NT2/D1 (cell line): ENCODE results near the gene PDXDC1.
"Not testable (repeated sequence)": the region's sequence is repeated elsewhere in the genome, so short reads cannot be mapped to it uniquely, and the experiment has no call there.

ENCODE experiments used
- DNase-seq: peaks from one replicate; pipeline ENCODE4 v3.0.0-alpha.2; 2011; ENCODE audit warnings: low read depth, low spot score
- H3K27me3 ChIP-seq: 2 replicates; pipeline ENCODE4 v1.6.0; 2011; ENCODE audit warnings: mild to moderate bottlenecking; ENCODE audit not compliant: insufficient read length, insufficient read depth
- H3K36me3 ChIP-seq: 2 replicates; pipeline ENCODE4 v1.6.1; 2011; ENCODE audit warnings: mild to moderate bottlenecking, low read length, mixed read lengths; ENCODE audit not compliant: insufficient read depth, insufficient read length
- H3K4me1 ChIP-seq: 2 replicates; pipeline ENCODE4 v1.5.1; 2011; ENCODE audit not compliant: insufficient read depth, insufficient read length
- H3K4me3 ChIP-seq: 2 replicates; pipeline ENCODE4 v1.5.1; 2011; ENCODE audit warnings: low read depth; ENCODE audit not compliant: insufficient read length
- H3K9ac ChIP-seq: 2 replicates; pipeline ENCODE4 v1.6.0; 2011; ENCODE audit warnings: low read depth; ENCODE audit not compliant: insufficient read length
- H3K9me3 ChIP-seq: 2 replicates; pipeline ENCODE4 v1.5.1; 2011; ENCODE audit warnings: mild to moderate bottlenecking, low read length; ENCODE audit not compliant: insufficient read depth

Gene PDXDC1

DNA sequence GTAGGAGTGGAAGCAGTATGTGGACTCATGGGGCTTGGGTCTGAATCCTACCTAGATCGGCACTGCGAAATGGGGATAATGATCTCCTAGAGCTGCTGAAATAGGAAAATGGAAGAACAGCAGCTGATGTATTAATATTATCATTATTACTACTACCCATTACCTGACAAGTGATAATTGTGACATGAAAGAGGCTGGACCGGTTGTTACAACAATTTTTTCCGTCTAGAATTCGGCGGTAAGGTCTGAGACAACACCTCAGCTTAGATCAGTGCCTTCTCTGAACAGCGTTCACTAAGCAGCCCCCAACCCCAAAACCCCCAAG lies 533 bp upstream of the PDXDC1 start:
- not testable (repeated sequence) for H3K27me3 ChIP-seq, H3K36me3 ChIP-seq, H3K9me3 ChIP-seq, H3K4me1 ChIP-seq
- peak; percentile 47 for DNase-seq
- peak overlapping the region; percentile 92 for H3K9ac ChIP-seq
- H3K4me3 ChIP-seq: peak overlapping the region; percentile 99

- H3K9me3 ChIP-seq: not testable (repeated sequence)
- H3K4me3 ChIP-seq: peak overlapping the region; percentile 99
These were observed 780 bp downstream of the PDXDC1 start for GRCh38 chr16:14975418-14976194.

DNA sequence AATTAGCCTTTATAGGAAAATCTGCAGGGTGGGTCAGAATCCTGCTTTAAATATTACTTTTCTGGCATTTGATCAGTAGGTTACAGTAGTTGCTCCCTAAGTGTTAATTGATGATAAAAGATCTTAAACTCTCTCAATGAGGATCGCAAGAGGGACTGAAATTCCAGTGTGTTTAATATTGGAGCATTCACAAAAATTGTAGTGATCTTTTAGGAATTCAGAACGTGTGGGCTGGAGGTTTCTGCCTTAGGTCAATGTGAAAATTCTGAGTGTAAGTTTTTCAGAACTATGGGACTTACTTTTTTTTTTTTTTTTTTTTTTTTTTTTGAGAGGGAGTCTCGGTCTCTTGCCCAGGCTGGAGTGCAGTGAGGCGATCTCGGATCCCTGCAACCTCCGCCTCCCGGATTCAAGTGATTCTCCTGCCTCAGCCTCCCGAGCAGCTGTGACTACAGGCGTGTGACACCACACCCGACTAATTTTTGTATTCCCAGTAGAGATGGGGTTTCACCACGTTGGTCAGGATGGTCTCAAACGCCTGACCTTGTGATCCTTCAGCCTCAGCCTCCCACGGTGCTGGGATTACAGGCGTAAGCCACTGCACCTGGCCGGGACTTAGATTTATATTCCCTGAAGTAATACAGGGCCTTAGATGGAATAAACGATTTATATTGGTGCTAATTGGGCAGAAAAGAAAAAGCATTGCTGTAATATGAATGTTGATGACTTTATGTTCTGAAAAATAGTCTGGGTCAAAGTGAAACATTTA lies 2.3 kb downstream of the PDXDC1 start:
- H3K9me3 ChIP-seq, H3K36me3 ChIP-seq, H3K4me1 ChIP-seq, H3K9ac ChIP-seq, DNase-seq, H3K4me3 ChIP-seq, H3K27me3 ChIP-seq: not testable (repeated sequence)

More at GRCh38 chr16:14975418-14976194, 780 bp downstream of the PDXDC1 start:
- H3K36me3 ChIP-seq, DNase-seq, H3K27me3 ChIP-seq, H3K4me1 ChIP-seq: not testable (repeated sequence)
- H3K9ac ChIP-seq: peak overlapping the region; percentile 92

DNA sequence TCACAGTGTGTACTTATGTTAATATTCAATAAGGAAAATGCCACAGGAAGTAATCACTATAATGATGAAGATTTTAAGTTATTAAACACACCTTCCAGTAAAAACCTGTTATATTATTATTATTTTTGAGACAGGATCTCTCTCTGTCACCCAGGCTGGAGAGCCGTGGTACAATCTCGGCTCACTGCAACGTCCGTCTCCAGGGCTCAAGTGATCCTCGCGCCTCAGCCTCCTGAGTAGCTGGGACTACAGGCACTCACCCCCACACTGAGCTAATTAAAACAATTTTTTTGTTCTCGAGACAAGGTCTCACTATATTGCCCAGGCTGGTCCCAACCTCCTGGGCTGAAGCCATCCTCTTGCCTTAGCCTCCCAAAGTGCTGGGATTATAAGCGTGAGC lies 3.5 kb downstream of the PDXDC1 start:
- H3K27me3 ChIP-seq, H3K36me3 ChIP-seq, H3K4me1 ChIP-seq, DNase-seq, H3K9me3 ChIP-seq, H3K9ac ChIP-seq, H3K4me3 ChIP-seq: not testable (repeated sequence)

DNA sequence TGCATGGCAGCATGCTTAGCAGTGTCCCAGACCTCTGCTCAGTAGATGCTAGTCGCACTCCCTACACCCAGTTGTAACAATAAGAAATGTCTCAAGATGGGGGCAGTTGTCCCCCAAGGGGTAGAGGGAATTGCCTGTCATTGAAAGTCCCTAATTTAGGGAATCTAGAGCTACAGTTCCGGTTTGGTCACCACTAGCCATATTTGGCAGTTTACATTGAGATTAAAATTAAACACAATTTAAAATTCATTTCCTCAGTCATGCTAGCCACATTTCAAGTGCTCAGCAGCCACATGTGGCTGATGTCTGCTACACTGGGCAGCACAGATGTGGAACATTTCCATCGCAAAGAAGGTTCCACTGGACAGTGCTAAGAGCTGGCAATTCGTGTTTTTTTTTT lies 4.1 kb downstream of the PDXDC1 start:
- H3K4me1 ChIP-seq, H3K4me3 ChIP-seq, H3K27me3 ChIP-seq, H3K9ac ChIP-seq, DNase-seq, H3K9me3 ChIP-seq, H3K36me3 ChIP-seq: not testable (repeated sequence)

DNA sequence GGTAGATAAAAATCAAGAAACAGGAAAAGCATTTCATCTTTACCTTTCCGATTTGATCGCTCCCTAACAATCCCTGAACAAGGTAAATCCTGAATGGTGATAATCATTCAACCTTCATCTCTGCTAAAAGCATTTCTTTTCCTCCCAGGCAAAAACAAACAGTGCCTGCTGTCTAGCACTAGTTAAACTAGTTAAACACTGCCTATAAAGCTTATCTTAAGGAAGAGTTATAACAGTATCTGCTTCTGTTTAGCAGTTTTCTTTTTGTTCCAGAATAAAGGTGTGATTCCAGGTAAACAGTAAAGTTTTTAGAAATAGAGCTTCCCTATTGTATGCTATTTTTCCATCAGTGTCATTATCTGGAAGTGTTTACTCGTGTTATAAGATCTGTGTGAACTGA lies 6.4 kb downstream of the PDXDC1 start:
- not testable (repeated sequence) for H3K9ac ChIP-seq, H3K27me3 ChIP-seq, H3K4me1 ChIP-seq, H3K9me3 ChIP-seq, DNase-seq, H3K4me3 ChIP-seq
- peaks cover 14% of the 10 kb centered on the region for H3K36me3 ChIP-seq

DNA sequence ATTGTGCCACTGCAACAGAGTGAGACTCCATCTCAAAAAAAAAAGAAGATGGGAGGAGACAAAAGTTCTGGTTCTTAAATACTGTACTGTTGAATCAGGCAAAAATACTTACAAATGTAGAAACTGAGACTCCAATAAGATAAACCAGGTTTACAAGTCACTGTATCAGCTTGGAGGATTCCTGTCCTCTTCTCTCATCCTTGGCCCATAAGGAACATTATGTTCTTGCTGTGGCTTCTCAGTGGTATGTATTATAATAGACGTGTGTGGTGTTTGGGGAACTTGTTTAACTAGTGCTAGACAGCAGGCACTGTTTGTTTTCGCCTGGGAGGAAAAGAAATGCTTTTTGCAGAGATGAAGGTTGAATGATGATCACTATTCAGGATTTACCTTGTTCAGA lies 7.7 kb downstream of the PDXDC1 start:
- H3K4me1 ChIP-seq, H3K9ac ChIP-seq, H3K4me3 ChIP-seq, H3K27me3 ChIP-seq, H3K9me3 ChIP-seq, DNase-seq: not testable (repeated sequence)
- H3K36me3 ChIP-seq: peaks cover 19% of the 10 kb centered on the region

DNA sequence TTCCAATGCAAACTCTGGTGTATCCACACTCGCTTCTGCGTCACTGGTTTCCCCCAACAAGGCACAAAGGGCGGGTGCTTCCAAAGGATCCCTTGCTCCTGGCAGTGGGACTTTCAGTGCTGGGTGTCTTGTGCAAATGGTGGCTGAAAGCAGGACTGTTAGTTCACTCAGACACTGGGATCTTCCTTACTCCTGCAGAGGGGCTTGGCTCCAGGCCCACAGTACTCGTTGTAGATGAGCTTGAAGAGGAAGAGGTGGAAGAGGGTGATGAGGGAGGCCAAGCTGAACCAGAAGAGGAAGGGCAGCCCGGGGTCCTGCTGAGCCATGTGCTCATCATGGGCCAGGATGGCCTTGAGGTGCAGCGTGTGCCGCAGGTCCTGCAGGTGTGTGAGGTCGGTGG lies 13.3 kb downstream of the PDXDC1 start:
- peaks cover 31% of the 10 kb centered on the region for H3K36me3 ChIP-seq
- DNase-seq, H3K9me3 ChIP-seq, H3K27me3 ChIP-seq, H3K4me3 ChIP-seq, H3K4me1 ChIP-seq, H3K9ac ChIP-seq: not testable (repeated sequence)

DNA sequence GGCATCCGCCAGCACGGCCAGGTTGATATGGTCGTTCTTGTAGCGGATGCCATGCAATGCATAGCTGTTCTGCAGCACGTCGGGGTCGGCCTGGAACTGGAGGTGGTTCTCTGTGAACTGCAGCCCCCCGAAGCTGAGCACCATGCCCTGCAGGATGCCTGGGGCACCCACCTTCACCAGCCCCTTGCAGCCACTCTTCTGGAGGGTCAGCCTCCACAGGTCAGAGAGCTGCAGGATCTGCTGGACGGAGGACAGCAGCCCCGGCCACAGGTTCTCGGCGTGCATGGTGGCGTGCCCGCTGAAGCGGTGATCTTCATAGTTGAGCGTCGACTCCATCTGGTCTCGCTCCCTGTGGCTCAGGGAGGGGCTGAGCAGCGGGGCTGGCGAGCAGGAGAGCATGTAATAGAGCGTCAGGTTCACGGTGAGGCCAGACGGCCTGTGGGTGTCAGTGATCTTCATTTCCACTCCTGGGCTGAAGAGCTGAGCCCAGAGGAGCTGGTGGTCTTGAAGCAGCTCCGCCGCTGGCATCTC lies 13.9 kb downstream of the PDXDC1 start:
- peaks cover 31% of the 10 kb centered on the region for H3K36me3 ChIP-seq
- not testable (repeated sequence) for H3K4me1 ChIP-seq, DNase-seq, H3K27me3 ChIP-seq, H3K9ac ChIP-seq, H3K4me3 ChIP-seq, H3K9me3 ChIP-seq

DNA sequence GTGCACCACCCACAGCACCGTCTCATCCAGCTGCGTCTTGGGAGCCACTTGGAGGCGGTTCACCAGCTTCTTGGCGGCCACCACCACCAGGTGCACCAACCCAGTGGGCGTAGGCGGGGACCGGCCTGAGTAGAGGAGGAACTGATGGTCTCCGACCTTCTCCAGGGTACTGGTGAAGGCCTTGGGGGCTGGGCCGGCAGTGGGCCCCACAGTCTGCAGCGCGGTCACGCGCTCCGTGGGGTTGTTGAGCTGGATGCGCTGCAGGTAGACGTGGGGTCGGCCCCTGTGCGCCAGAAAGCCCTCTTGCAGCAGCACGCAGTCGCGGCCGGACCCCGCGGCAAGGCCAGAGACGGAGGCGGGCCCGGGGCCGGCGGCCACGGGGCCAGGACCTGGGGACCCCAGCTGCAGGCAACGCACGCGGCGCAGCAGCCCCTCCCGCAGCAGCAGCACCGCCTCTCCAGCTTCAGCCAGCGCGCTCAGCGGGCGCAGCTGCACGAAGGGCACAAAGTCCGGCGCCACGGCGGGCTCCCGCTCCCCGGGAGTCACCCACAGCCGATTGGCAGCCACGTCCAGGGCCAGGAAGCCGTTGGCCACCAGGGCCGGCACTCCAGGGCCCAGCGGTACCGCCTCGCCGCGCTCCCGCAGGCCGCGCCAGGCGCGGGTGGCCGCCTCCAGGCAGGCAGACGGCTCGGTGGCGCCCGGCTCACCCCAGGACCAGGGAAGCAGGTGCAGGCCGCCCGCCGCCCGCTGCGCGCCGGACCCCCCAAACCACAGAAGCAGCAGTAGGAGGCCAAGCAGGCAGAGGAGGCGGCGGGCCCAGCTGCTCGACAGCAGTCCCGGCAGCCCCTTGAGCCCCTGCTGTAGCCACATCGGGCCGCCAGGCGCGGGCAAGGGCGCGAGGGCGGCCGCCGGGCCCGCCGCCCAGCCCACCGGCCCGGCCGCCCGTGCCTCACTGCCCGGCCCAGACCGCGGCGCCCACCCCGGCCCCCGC lies 14.8 kb downstream of the PDXDC1 start:
- H3K9ac ChIP-seq, H3K4me3 ChIP-seq, H3K4me1 ChIP-seq, DNase-seq, H3K9me3 ChIP-seq, H3K27me3 ChIP-seq: not testable (repeated sequence)
- peaks cover 29% of the 10 kb centered on the region for H3K36me3 ChIP-seq
